Uterus (tissue), 4 donors: Measurements from ENCODE around the gene ANKRD6. TPM values are rescaled to one million over a fixed set of nuclear protein-coding genes. Genes with fewer than 3 reads are reported as not detected.
A peak's percentile ranks its signal among the peaks of the same experiment; 100 is the strongest.

Experiments used
- DNase-seq, 2 donors: peaks; one replicate each; pipeline ENCODE4 v3.0.0-alpha.2; 2019 to 2020
- H3K27ac ChIP-seq, 2 donors: fragments of 200-600 bp; sonication (generic); 1 replicate in 1 of 2; 2 replicates in 1 of 2; pipeline ENCODE4 v1.5.1; 2016 to 2018
- H3K27me3 ChIP-seq, 2 donors: fragments of 200-600 bp; sonication (generic); one replicate each; pipeline ENCODE4 v1.5.1; 2018 to 2019; ENCODE audit warnings: control low read depth in 1 of 2
- H3K36me3 ChIP-seq, 2 donors: fragments of 200-600 bp; sonication (generic); one replicate each; pipeline ENCODE4 v1.5.1; 2019; ENCODE audit warnings: control low read depth in 1 of 2
- H3K4me1 ChIP-seq, 2 donors: fragments of 200-600 bp; sonication (generic); one replicate each; pipeline ENCODE4 v1.5.1; 2018 to 2019; ENCODE audit warnings: control low read depth in 1 of 2
- H3K4me3 ChIP-seq, 2 donors: fragments of 200-600 bp; sonication (generic); 1 replicate in 1 of 2; 2 replicates in 1 of 2; pipeline ENCODE4 v1.5.1; 2018 to 2019; ENCODE audit warnings: mild to moderate bottlenecking in 1 of 2
- H3K9me3 ChIP-seq, 2 donors: fragments of 200-600 bp; sonication (generic); one replicate each; pipeline ENCODE4 v1.5.1; 2019; ENCODE audit warnings: control low read depth in 1 of 2
- CTCF ChIP-seq, 4 experiments: fragments of 200-600 bp in 2 of 4; fragments of 450-650 bp in 2 of 4; sonication (generic) in 2 of 4; IDR thresholded peaks; one replicate each; pipeline ENCODE4 v1.5.1; 2016 to 2019; ENCODE audit warnings: antibody characterized with exemption in 4 of 4, mild to moderate bottlenecking in 2 of 4, moderate library complexity in 1 of 4
- POLR2A ChIP-seq, 2 donors: fragments of 450-650 bp; IDR thresholded peaks; one replicate each; pipeline ENCODE4 v1.6.1; 2016; ENCODE audit warnings: antibody characterized with exemption in 2 of 2, mild to moderate bottlenecking in 1 of 2, moderate library complexity in 1 of 2
- intact Hi-C: fragments of 100-400 bp; cut with DNase I; formaldehyde crosslinking; loops from one replicate; pipeline ENCODE4 v1.15.1; 2023; ENCODE audit warnings: low total_unique reads
- total RNA-seq, 4 donors: library from RNA; depleted of rRNA in 3 of 4; stranded (reverse); fragments of >200 nt in 3 of 4; gene quantifications; one replicate each; pipeline versions ENCODE4 v1.1.0 to v1.2.4, GENCODE V29; 2014 to 2023
- donor health status: DM: yes; HTN: yes; CAD: no.

Gene ANKRD6
- total RNA-seq, 4 donors from 2014 or later = 6.7 to 32.6 (median 24.5) TPM

GRCh38 chr6:89475634-89476033 lies 42.7 kb downstream of the ANKRD6 start:
- intact Hi-C loops = no loop called here
- Histone ChIP-seq H3K9me3 (no peaks in the 10 kb centered on the region), H3K27ac (peak overlapping the region in 1 of 2 donors; percentile 12), H3K27me3 (no peaks in the 10 kb centered on the region), H3K4me3 (no peak overlapping the region), H3K4me1 (no peaks in the 10 kb centered on the region), H3K36me3 (no peaks in the 10 kb centered on the region)
- no peak for DNase-seq
- no peak for TF ChIP-seq CTCF (IDR thresholded peaks at IDR 0.05)
- no peak for TF ChIP-seq POLR2A (IDR thresholded peaks at IDR 0.05)

DNA sequence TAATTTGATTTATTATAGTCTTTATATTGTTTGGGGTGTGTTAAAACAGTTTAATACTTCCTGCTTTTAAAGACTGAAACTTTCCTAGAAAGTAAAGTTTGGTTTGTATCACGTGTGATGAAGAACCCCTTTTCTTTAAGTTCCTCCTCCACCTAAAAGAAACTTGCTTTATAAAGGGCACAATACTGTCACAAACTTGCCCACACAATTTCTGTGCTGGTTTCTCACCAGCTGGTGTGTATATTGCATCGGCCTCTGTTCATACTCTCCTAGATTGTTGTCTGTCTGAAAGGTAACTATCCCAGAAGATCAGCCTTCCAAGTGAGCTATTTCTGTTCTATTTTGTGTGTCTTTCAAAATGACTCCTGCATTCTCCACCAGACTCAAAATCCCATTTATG lies 46.9 kb downstream of the ANKRD6 start:
- TF ChIP-seq CTCF (IDR thresholded peaks at IDR 0.05) (no peak), POLR2A (IDR thresholded peaks at IDR 0.05) (no peak)
- Histone ChIP-seq H3K27ac (no peak overlapping the region), H3K36me3 (no peaks in the 10 kb centered on the region), H3K4me1 (peaks cover 0 to 13% of the 10 kb centered on the region in 2 donors), H3K27me3 (no peaks in the 10 kb centered on the region), H3K4me3 (no peak overlapping the region), H3K9me3 (no peaks in the 10 kb centered on the region)
- DNase-seq = no peak
- intact Hi-C loops = no loop called here

- intact Hi-C loops = no loop called here
- peak overlapping the region in 1 of 2 donors; percentile 50 for H3K27ac ChIP-seq
- DNase-seq = no peak
These were observed 48.7 kb downstream of the ANKRD6 start for GRCh38 chr6:89481695-89482094.

DNA sequence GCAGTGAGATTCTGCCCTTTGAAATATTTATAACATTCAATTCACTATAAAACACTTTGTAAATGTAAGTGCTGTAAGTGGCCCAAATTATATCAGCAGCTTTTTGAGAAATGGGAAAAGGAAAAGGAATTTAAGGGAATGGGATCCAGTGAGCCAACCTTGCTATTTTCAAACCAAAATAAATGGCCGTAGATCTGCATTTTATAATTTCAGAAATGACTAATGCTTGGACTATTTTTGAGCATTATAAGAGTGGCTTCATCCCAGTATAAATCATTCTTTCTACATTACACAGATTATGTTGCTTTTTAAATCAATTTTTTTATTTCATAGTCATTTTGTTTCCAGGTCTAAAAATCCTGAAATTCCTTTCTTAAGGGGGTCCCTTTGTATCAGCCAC lies 49.2 kb downstream of the ANKRD6 start:
- no peak for DNase-seq
- no peak for TF ChIP-seq POLR2A (IDR thresholded peaks at IDR 0.05)
- Histone ChIP-seq H3K27ac (peak overlapping the region in 1 of 2 donors; percentile 50), H3K27me3 (no peaks in the 10 kb centered on the region), H3K9me3 (no peaks in the 10 kb centered on the region), H3K4me3 (no peak overlapping the region), H3K36me3 (no peaks in the 10 kb centered on the region), H3K4me1 (peaks cover 0 to 13% of the 10 kb centered on the region in 2 donors)
- intact Hi-C loops = no loop called here

More at GRCh38 chr6:89481695-89482094, 48.7 kb downstream of the ANKRD6 start:
- Histone ChIP-seq H3K36me3 (no peaks in the 10 kb centered on the region), H3K4me3 (no peak overlapping the region), H3K4me1 (peaks cover 0 to 13% of the 10 kb centered on the region in 2 donors), H3K9me3 (no peaks in the 10 kb centered on the region), H3K27me3 (no peaks in the 10 kb centered on the region)
- TF ChIP-seq POLR2A (IDR thresholded peaks at IDR 0.05) (no peak), CTCF (IDR thresholded peaks at IDR 0.05) (no peak)

- Histone ChIP-seq H3K9me3 (no peaks in the 10 kb centered on the region), H3K4me1 (peaks cover 0 to 13% of the 10 kb centered on the region in 2 donors), H3K4me3 (no peak overlapping the region), H3K27ac (peak overlapping the region; percentile 43 to 50), H3K27me3 (no peaks in the 10 kb centered on the region), H3K36me3 (no peaks in the 10 kb centered on the region)
- no peak for DNase-seq
- intact Hi-C loops = no loop called here
- TF ChIP-seq POLR2A (IDR thresholded peaks at IDR 0.05) = no peak
- no peak for TF ChIP-seq CTCF (IDR thresholded peaks at IDR 0.05)
These were observed 50.3 kb downstream of the ANKRD6 start for GRCh38 chr6:89483111-89483720.
